PC-9 (cell line): ENCODE data around the gene LYRM2. TPM values are rescaled to one million over a fixed set of nuclear protein-coding genes. Genes with fewer than 3 reads are reported as not detected.

Source experiments
- BruUV-seq: library from RNA; stranded (reverse); fragments of 400-500 nt; replicated peaks from 2 replicates; lab custom pipeline; 2021; lab: Mats Ljungman, UMichigan
- CTCF ChIA-PET: fragments of 300-600 bp; sonication (Branson Sonifier 250); formaldehyde crosslinking; loops from one replicate; lab custom pipeline; 2022; ENCODE audit warnings: antibody characterized with exemption; lab: Charles Lee
- POLR2A ChIA-PET: fragments of 300-600 bp; sonication (Branson Sonifier 250); formaldehyde crosslinking; loops from one replicate; lab custom pipeline; 2022; ENCODE audit warnings: antibody characterized with exemption; ENCODE audit not compliant: unreplicated experiment; lab: Charles Lee
- DNase-seq, 2 experiments: peaks; one replicate each; pipeline versions ENCODE4 v3.0.0 to v3.0.0-alpha.2; 2015 to 2022; ENCODE audit warnings: mixed read lengths in 1 of 2
- H2AFZ ChIP-seq: fragments of 200-600 bp; sonication (generic); 2 replicates; pipeline ENCODE4 v1.8.1; 2017; ENCODE audit warnings: antibody characterized with exemption
- H3F3A ChIP-seq: fragments of 200-600 bp; sonication (generic); 2 replicates; pipeline ENCODE4 v1.8.1; 2017; ENCODE audit warnings: antibody characterized with exemption, mild to moderate bottlenecking, low read depth; ENCODE audit not compliant: insufficient read depth
- H3K27ac ChIP-seq: fragments of 200-600 bp; sonication (generic); 2 replicates; pipeline ENCODE4 v1.6.1; 2016; ENCODE audit warnings: mixed run types
- H3K27me3 ChIP-seq: fragments of 200-600 bp; sonication (generic); 2 replicates; pipeline ENCODE4 v1.6.1; 2016; ENCODE audit warnings: low read depth, mixed run types; ENCODE audit not compliant: insufficient read depth
- H3K36me3 ChIP-seq: fragments of 200-600 bp; sonication (generic); 2 replicates; pipeline ENCODE4 v1.6.1; 2016; ENCODE audit warnings: low read depth, mixed run types
- H3K4me1 ChIP-seq: fragments of 200-600 bp; sonication (generic); replicated peaks from 2 replicates; pipeline ENCODE4 v1.6.1; 2016; ENCODE audit warnings: mixed run types; ENCODE audit not compliant: insufficient read depth
- H3K4me2 ChIP-seq: fragments of 200-600 bp; sonication (generic); 2 replicates; pipeline ENCODE4 v1.6.1; 2017; ENCODE audit warnings: mixed run types
- H3K4me3 ChIP-seq: fragments of 200-600 bp; sonication (generic); 2 replicates; pipeline ENCODE4 v1.6.1; 2016; ENCODE audit warnings: mixed run types
- H3K79me2 ChIP-seq: fragments of 200-600 bp; sonication (generic); 2 replicates; pipeline ENCODE4 v1.6.1; 2017; ENCODE audit warnings: low read depth, mixed run types
- H3K9me2 ChIP-seq: fragments of 200-600 bp; sonication (generic); 2 replicates; pipeline ENCODE4 v1.8.1; 2017; ENCODE audit warnings: mild to moderate bottlenecking; ENCODE audit not compliant: insufficient read depth
- H3K9me3 ChIP-seq: fragments of 200-600 bp; sonication (generic); 2 replicates; pipeline ENCODE4 v1.8.1; 2016; ENCODE audit warnings: low read depth; ENCODE audit not compliant: insufficient read depth
- H4K20me1 ChIP-seq: fragments of 200-600 bp; sonication (generic); 2 replicates; pipeline ENCODE4 v1.8.1; 2017; ENCODE audit not compliant: insufficient read depth
- EZH2 ChIP-seq: fragments of 200-600 bp; sonication (generic); IDR thresholded peaks from 2 replicates; pipeline ENCODE4 v1.8.0; 2017; ENCODE audit warnings: antibody characterized with exemption, low read depth
- intact Hi-C: fragments of 100-400 bp; cut with micrococcal nuclease; formaldehyde crosslinking; loops from one replicate; pipeline ENCODE4 v1.10.0; 2022; ENCODE audit not compliant: unreplicated experiment
- total RNA-seq: library from RNA; stranded (reverse); gene quantifications from 2 replicates; pipeline ENCODE4 v1.2.3, GENCODE V29; 2021
- TF ChIP-seq, protein P1 (sequence below): fragments of 200-600 bp; sonication (generic); conservative IDR thresholded peaks from 2 replicates; pipeline ENCODE4 v1.6.1; 2017; ENCODE audit warnings: mixed run types, antibody characterized with exemption, mild to moderate bottlenecking, moderate library complexity

Gene LYRM2
- total RNA-seq, 1 experiment from 2014 or later = 24.2 TPM

DNA sequence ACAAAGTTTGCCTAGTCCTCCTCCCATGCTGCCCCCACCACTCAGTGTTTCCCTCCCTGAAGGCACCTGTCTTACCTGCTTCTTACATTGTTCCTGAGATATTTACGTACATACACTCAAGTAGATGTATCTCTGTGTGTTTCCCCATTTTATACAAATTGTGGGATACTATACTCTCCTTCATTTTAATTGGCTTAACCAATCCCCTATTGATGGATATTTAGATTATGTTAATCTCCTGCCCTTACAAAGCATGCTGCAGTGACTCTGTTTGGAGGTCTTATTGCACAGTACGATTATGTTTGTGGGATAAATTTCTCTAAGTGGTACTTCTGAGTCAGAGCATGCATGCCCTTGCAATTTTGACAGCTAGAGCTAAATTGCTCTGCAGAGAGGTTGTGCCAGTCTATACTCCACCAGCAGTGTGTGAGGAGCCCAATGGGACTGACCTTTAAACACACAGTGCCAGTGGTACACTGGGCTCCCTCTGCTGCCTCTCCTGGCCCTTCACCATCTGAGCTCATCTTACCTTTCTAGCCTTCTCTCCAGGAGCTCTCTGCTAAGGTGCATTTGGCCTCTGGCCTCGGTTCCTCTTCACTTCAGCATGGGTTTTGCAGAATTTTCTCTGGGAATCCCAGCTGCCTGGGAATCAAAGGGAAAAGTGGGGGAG lies 57.4 kb downstream of the LYRM2 start:
- H3K4me3 ChIP-seq = no peak overlapping the region
- TF ChIP-seq EZH2 = no peak
- TF ChIP-seq, protein P1, sequence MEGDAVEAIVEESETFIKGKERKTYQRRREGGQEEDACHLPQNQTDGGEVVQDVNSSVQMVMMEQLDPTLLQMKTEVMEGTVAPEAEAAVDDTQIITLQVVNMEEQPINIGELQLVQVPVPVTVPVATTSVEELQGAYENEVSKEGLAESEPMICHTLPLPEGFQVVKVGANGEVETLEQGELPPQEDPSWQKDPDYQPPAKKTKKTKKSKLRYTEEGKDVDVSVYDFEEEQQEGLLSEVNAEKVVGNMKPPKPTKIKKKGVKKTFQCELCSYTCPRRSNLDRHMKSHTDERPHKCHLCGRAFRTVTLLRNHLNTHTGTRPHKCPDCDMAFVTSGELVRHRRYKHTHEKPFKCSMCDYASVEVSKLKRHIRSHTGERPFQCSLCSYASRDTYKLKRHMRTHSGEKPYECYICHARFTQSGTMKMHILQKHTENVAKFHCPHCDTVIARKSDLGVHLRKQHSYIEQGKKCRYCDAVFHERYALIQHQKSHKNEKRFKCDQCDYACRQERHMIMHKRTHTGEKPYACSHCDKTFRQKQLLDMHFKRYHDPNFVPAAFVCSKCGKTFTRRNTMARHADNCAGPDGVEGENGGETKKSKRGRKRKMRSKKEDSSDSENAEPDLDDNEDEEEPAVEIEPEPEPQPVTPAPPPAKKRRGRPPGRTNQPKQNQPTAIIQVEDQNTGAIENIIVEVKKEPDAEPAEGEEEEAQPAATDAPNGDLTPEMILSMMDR = no peak
- H3K36me3 ChIP-seq = no peaks in the 10 kb centered on the region
- H4K20me1 ChIP-seq = no peaks in the 10 kb centered on the region
- no peaks in the 10 kb centered on the region for H3K9me3 ChIP-seq
- no peaks in the 10 kb centered on the region for H3F3A ChIP-seq
- no peaks in the 10 kb centered on the region for H3K4me1 ChIP-seq
- POLR2A ChIA-PET = no interaction called here
- CTCF ChIA-PET = no interaction called here
- no peaks in the 10 kb centered on the region for H3K27me3 ChIP-seq
- no TSS peak for BruUV-seq
- H3K4me2 ChIP-seq = no peak overlapping the region
- no peaks in the 10 kb centered on the region for H3K79me2 ChIP-seq
- no peak overlapping the region for H2AFZ ChIP-seq
- DNase-seq = no peak
- H3K9me2 ChIP-seq = no peaks in the 10 kb centered on the region
- intact Hi-C loops = no loop called here
- H3K27ac ChIP-seq = no peak overlapping the region

GRCh38 chr6:89575562-89575960 lies 63.0 kb downstream of the LYRM2 start:
- Histone ChIP-seq H3K27ac (no peak overlapping the region), H3K9me2 (no peaks in the 10 kb centered on the region), H3K36me3 (no peaks in the 10 kb centered on the region), H2AFZ (no peak overlapping the region), H3K9me3 (no peaks in the 10 kb centered on the region), H3K27me3 (no peaks in the 10 kb centered on the region), H3K4me1 (no peaks in the 10 kb centered on the region), H3K4me2 (no peak overlapping the region), H3F3A (no peaks in the 10 kb centered on the region), H3K4me3 (no peak overlapping the region), H4K20me1 (no peaks in the 10 kb centered on the region), H3K79me2 (no peaks in the 10 kb centered on the region)
- CTCF ChIA-PET = no interaction called here
- intact Hi-C loops = no loop called here
- BruUV-seq = no TSS peak
- no peak for TF ChIP-seq EZH2
- TF ChIP-seq, protein P1 = no peak
- POLR2A ChIA-PET = interaction anchor here (0.5 kb wide), 1 partner anchor 25 kb away, joined by 3 read pairs; no protein-coding TSS in a partner anchor
- DNase-seq = no peak

- CTCF ChIA-PET = no interaction called here
- no peaks in the 10 kb centered on the region for H4K20me1 ChIP-seq
- intact Hi-C loops = no loop called here
- no peaks in the 10 kb centered on the region for H3K79me2 ChIP-seq
- H3K36me3 ChIP-seq = no peaks in the 10 kb centered on the region
- no peaks in the 10 kb centered on the region for H3K4me1 ChIP-seq
- no peaks in the 10 kb centered on the region for H3K9me3 ChIP-seq
- no peak overlapping the region for H3K27ac ChIP-seq
- H3K9me2 ChIP-seq = no peaks in the 10 kb centered on the region
- POLR2A ChIA-PET = interaction anchor here (0.5 kb wide), 1 partner anchor 25 kb away, joined by 3 read pairs; no protein-coding TSS in a partner anchor
- no peak overlapping the region for H3K4me3 ChIP-seq
- no peaks in the 10 kb centered on the region for H3F3A ChIP-seq
- no TSS peak for BruUV-seq
- no peaks in the 10 kb centered on the region for H3K27me3 ChIP-seq
- DNase-seq = peak; percentile 11 to 54
- no peak overlapping the region for H3K4me2 ChIP-seq
- H2AFZ ChIP-seq = no peak overlapping the region
- TF ChIP-seq, protein P1 = no peak
- no peak for TF ChIP-seq EZH2
Measured at GRCh38 chr6:89574910-89575561, 63.5 kb downstream of the LYRM2 start.
